CD4-positive, alpha-beta T cell (primary cell): ENCODE measurements around the gene CNTN3. TPM values are rescaled to one million over a fixed set of nuclear protein-coding genes. Genes with fewer than 3 reads are reported as not detected.

Source experiments
- ATAC-seq: fragments of 200-7000 bp; cut with Tn5 transposase; one replicate; pipeline ENCODE4 v1.10.0; 2022; ENCODE audit warnings: mild to moderate bottlenecking; ENCODE audit not compliant: poor library complexity
- CTCF ChIA-PET: fragments of 350-600 bp; sonication (Branson Sonifier 250); formaldehyde crosslinking; loops from one replicate; lab custom pipeline; 2021; ENCODE audit warnings: antibody characterized with exemption, inconsistent platforms; lab: Charles Lee
- POLR2A ChIA-PET: fragments of 350-600 bp; sonication (Branson Sonifier 250); formaldehyde crosslinking; loops from one replicate; lab custom pipeline; 2021; ENCODE audit warnings: antibody characterized with exemption, inconsistent platforms; lab: Charles Lee
- DNase-seq, 14 experiments: peaks; one replicate each; pipeline ENCODE4 v3.0.0-alpha.2; 2013 to 2020; ENCODE audit warnings: mixed read lengths in 2 of 14
- H3K27ac ChIP-seq, 2 donors: one replicate each; pipeline versions ENCODE4 v1.5.1 to v1.7.0; 2013; ENCODE audit warnings: low read length in 2 of 2, low read depth in 1 of 2, mild to moderate bottlenecking in 1 of 2
- H3K27me3 ChIP-seq, 2 experiments: 1 replicate in 1 of 2; 2 replicates in 1 of 2; pipeline versions ENCODE4 v1.6.1 to v1.7.0; 2013; ENCODE audit warnings: low read length in 2 of 2, control low read depth in 1 of 2, mild to moderate bottlenecking in 1 of 2, moderate library complexity in 1 of 2; ENCODE audit not compliant: insufficient read depth in 2 of 2, control insufficient read depth in 1 of 2
- H3K36me3 ChIP-seq: one replicate; pipeline ENCODE4 v1.6.1; 2013; ENCODE audit warnings: low read length, control low read depth; ENCODE audit not compliant: insufficient read depth
- H3K4me1 ChIP-seq: one replicate; pipeline ENCODE4 v1.6.1; 2013; ENCODE audit warnings: low read length, control low read depth; ENCODE audit not compliant: insufficient read depth
- H3K4me3 ChIP-seq: one replicate; pipeline ENCODE4 v1.5.1; 2013; ENCODE audit warnings: mild to moderate bottlenecking, low read length, moderate library complexity
- H3K9me3 ChIP-seq, 2 experiments: 1 replicate in 1 of 2; 2 replicates in 1 of 2; pipeline versions ENCODE4 v1.6.1 to v1.7.0; 2013; ENCODE audit warnings: low read length in 2 of 2, mild to moderate bottlenecking in 2 of 2, control low read depth in 1 of 2, moderate library complexity in 1 of 2; ENCODE audit not compliant: control insufficient read depth in 1 of 2, insufficient read depth in 1 of 2
- H3K27ac Mint-ChIP-seq: one replicate; pipeline ENCODE4 v1.8.0; 2020; ENCODE audit warnings: mixed read lengths
- H3K27me3 Mint-ChIP-seq: one replicate; pipeline ENCODE4 v1.8.0; 2021; ENCODE audit warnings: mixed read lengths
- H3K36me3 Mint-ChIP-seq: one replicate; pipeline ENCODE4 v1.8.0; 2021; ENCODE audit warnings: low read depth, mixed read lengths
- H3K4me1 Mint-ChIP-seq: one replicate; pipeline ENCODE4 v1.8.0; 2021; ENCODE audit warnings: low read depth, mixed read lengths
- H3K4me3 Mint-ChIP-seq: one replicate; pipeline ENCODE4 v1.8.0; 2020; ENCODE audit warnings: mild to moderate bottlenecking, mixed read lengths
- H3K9me3 Mint-ChIP-seq: one replicate; pipeline ENCODE4 v1.8.0; 2020; ENCODE audit warnings: mixed read lengths
- CTCF ChIP-seq: fragments of 200-600 bp; IDR thresholded peaks from one replicate; pipeline ENCODE4 v1.8.0; 2022; ENCODE audit warnings: antibody characterized with exemption, mild to moderate bottlenecking
- intact Hi-C, 2 experiments: fragments of 100-400 bp; cut with DNase I in 1 of 2; cut with micrococcal nuclease in 1 of 2; formaldehyde crosslinking; loops; one replicate each; pipeline versions ENCODE4 v1.15.1 to v1.9.0; 2023 to 2025; cut with DNase I, micrococcal nuclease
- total RNA-seq, 174 experiments: library from RNA in 2 of 174; stranded (reverse) in 2 of 174; gene quantifications; one replicate each; pipeline ENCODE4 v1.2.3 and lab custom pipeline; 2021 to 2026

Gene CNTN3
- total RNA-seq, 2 experiments from 2014 or later, result not detected

- ChIA-PET CTCF (no interaction called here), POLR2A (no interaction called here)
- Mint-ChIP-seq H3K4me3 (no peak overlapping the region), H3K9me3 (peaks cover 3% of the 10 kb centered on the region), H3K36me3 (no peaks in the 10 kb centered on the region), H3K27ac (no peak overlapping the region), H3K4me1 (no peaks in the 10 kb centered on the region), H3K27me3 (no peaks in the 10 kb centered on the region)
- Histone ChIP-seq H3K9me3 (peaks cover 0 to 5% of the 10 kb centered on the region in 2 experiments), H3K4me1 (no peaks in the 10 kb centered on the region), H3K27me3 (no peaks in the 10 kb centered on the region), H3K27ac (no peak overlapping the region), H3K4me3 (no peak overlapping the region), H3K36me3 (no peaks in the 10 kb centered on the region)
- ATAC-seq, result no peak
- no peak for TF ChIP-seq CTCF
- DNase-seq, result no peak
- intact Hi-C loops, result no loop called here
Measured at GRCh38 chr3:74640211-74640610, 25.8 kb upstream of the CNTN3 start.

DNA sequence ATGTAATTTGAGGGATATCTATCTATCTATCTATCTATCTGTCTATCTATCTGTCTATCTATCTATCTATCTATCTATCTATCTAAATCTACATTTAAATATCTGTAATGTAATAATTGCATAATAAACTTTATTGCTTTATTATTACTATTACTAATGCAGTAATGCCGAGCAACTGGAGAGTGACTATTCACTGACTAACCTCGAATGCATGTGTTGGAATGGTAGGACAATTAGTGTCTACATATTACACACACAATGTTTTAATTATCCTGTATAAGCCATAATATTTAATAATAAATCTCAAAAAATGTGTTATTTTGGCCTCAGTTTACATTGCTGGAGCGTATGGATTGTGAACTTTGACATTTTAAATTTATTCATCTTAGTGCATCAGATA is 25.2 kb upstream of the CNTN3 start:
- Mint-ChIP-seq H3K36me3 (no peaks in the 10 kb centered on the region), H3K4me3 (no peak overlapping the region), H3K9me3 (peaks cover 3% of the 10 kb centered on the region), H3K4me1 (no peaks in the 10 kb centered on the region), H3K27ac (no peak overlapping the region), H3K27me3 (no peaks in the 10 kb centered on the region)
- intact Hi-C loops, result no loop called here
- Histone ChIP-seq H3K27ac (no peak overlapping the region), H3K9me3 (peaks cover 0 to under 1% of the 10 kb centered on the region in 2 experiments), H3K4me3 (no peak overlapping the region), H3K4me1 (no peaks in the 10 kb centered on the region), H3K27me3 (no peaks in the 10 kb centered on the region), H3K36me3 (no peaks in the 10 kb centered on the region)
- no peak for ATAC-seq
- POLR2A ChIA-PET, result no interaction called here
- no peak for TF ChIP-seq CTCF
- no peak for DNase-seq
- CTCF ChIA-PET, result no interaction called here

- intact Hi-C loops, result no loop called here
- no peak overlapping the region for H3K4me3 ChIP-seq
- Mint-ChIP-seq H3K27me3 (no peaks in the 10 kb centered on the region), H3K4me1 (no peaks in the 10 kb centered on the region), H3K9me3 (peaks cover 3% of the 10 kb centered on the region), H3K36me3 (no peaks in the 10 kb centered on the region), H3K4me3 (no peak overlapping the region), H3K27ac (no peak overlapping the region)
- no peaks in the 10 kb centered on the region for H3K27me3 ChIP-seq
- ChIA-PET CTCF (no interaction called here), POLR2A (no interaction called here)
- H3K9me3 ChIP-seq, result no peaks in the 10 kb centered on the region
- DNase-seq (no peak), ATAC-seq (no peak)
- no peaks in the 10 kb centered on the region for H3K4me1 ChIP-seq
- H3K36me3 ChIP-seq, result no peaks in the 10 kb centered on the region
- no peak for TF ChIP-seq CTCF
- H3K27ac ChIP-seq, result no peak overlapping the region
Measured at GRCh38 chr3:74636981-74637380, 22.5 kb upstream of the CNTN3 start.
